ENCODE measurements around the gene ARL8B.

GRCh38 chr3:5079761-5080160 lies 42.3 kb upstream of the ARL8B start:
- no peak for TF ChIP-seq POLR2AphosphoS5 (IDR thresholded peaks at IDR 0.05; ENCODE audit: low read depth, low read length)
- no peak for TF ChIP-seq POLR2A (IDR thresholded peaks at IDR 0.05; ENCODE audit: low read depth, low read length)
- TF ChIP-seq TAF1 (IDR thresholded peaks at IDR 0.05; ENCODE audit: borderline replicate concordance, low read depth, low read length), result no peak
